AG04450 (cell line): Measurements from ENCODE around the gene RRBP1. TPM values are rescaled to one million over a fixed set of nuclear protein-coding genes. Genes with fewer than 3 reads are reported as not detected.

Source experiments
- CTCF ChIA-PET: fragments of 300-600, 350-600 bp; formaldehyde crosslinking; extraction: SDS; loops from one replicate; lab custom pipeline; 2022; ENCODE audit warnings: antibody characterized with exemption, inconsistent platforms; lab: Charles Lee
- POLR2A ChIA-PET: fragments of 350-600 bp; formaldehyde crosslinking; extraction: SDS; loops from one replicate; lab custom pipeline; 2021; ENCODE audit warnings: antibody characterized with exemption, inconsistent platforms; lab: Yijun Ruan, JAX
- DNase-seq: peaks from one replicate; pipeline ENCODE4 v3.0.0-alpha.2; 2011; ENCODE audit warnings: low read depth, low spot score
- H3K27ac ChIP-seq: one replicate; pipeline ENCODE4 v1.5.1; 2012; ENCODE audit warnings: low read depth, low read length, control low read depth
- H3K27me3 ChIP-seq: one replicate; pipeline ENCODE4 v1.6.0; 2012; ENCODE audit warnings: low read length; ENCODE audit not compliant: control insufficient read depth, insufficient read depth
- H3K4me3 ChIP-seq: 2 replicates; pipeline ENCODE4 v1.5.1; 2011; ENCODE audit warnings: mild to moderate bottlenecking, low read depth, low read length, control low read depth
- H3K9me3 ChIP-seq: 2 replicates; pipeline ENCODE4 v1.5.1; 2012; ENCODE audit warnings: low read length; ENCODE audit not compliant: control insufficient read depth, insufficient read depth
- CTCF ChIP-seq: IDR thresholded peaks from 2 replicates; pipeline ENCODE4 v1.5.1; 2011; ENCODE audit warnings: low read depth, low read length, control low read depth, inconsistent platforms
- polyA plus RNA-seq: library from polyadenylated mRNA; depleted of rRNA; stranded (reverse); fragments of >200 nt; gene quantifications from 2 replicates; pipeline ENCODE4 v1.2.3, GENCODE V29; 2011

The RRBP1 gene
- polyA plus RNA-seq, 1 experiment = 153 TPM

DNA sequence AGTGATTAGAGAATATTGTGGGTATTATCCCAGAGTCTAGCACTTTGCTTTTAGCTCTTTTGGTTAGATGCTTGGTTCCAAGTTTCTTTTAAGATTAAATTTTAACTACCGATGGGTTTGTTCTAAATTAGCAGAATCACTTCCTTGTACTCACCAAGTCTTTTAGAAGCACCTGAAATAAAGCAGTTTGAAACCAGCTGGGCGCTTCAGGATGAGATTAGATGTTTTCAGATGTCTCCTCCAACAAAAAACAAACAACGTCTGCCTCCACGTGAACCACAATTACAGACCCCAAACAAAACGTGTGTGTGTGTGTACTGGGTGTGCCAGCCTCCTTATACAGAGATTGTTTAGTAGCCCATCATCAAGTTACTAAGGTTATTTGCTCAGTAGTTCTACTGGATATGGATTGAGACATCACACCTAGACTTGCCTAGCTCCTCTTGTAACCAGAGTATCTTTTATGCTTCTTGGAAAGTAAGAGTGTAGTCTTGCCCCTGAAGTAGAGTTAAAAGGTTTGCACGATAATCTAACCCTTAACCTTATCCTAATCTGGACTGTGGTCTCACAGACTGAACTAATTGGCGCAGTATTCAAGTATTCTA, 109.9 kb downstream of the RRBP1 start:
- DNase-seq = no peak
- H3K27me3 ChIP-seq = no peaks in the 10 kb centered on the region
- no peaks in the 10 kb centered on the region; the same call in 1 of the 2 replicates for H3K9me3 ChIP-seq
- ChIA-PET CTCF (interaction anchor here (0.9 to 2.7 kb wide), 3 partner anchors 10 to 83 kb away, joined by 4 to 19 read pairs (median 6); no protein-coding TSS in a partner anchor), POLR2A (interaction anchor here (1.2 to 1.3 kb wide), 2 partner anchors 8 to 30 kb away, joined by 3 read pairs; no protein-coding TSS in a partner anchor)
- H3K27ac ChIP-seq = no peak overlapping the region
- peak overlapping the region; percentile 87 for H3K4me3 ChIP-seq
- no peak for TF ChIP-seq CTCF

DNA sequence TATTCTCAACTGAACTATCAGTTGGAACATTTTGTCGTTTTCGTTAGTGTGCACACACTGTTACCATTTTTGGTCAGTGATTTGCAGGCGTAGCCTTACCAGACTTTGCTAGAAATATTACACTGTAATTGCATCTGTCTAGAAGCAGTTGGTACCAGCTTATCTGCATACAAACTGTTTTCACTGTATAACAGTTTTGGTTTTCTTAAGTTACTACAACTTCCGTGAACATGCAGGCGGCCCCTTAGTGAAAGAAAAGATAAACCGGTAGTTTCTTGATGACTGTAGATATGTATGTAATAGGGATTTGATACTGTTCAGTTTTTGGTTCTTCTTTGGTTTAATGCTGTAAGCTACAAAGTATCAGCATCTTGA, 110.9 kb downstream of the RRBP1 start:
- no peaks in the 10 kb centered on the region for H3K27me3 ChIP-seq
- no peak for DNase-seq
- ChIA-PET CTCF (interaction anchor here (0.6 to 2.7 kb wide), 6 partner anchors 11 to 367 kb away, joined by 3 to 19 read pairs (median 5); no protein-coding TSS in a partner anchor), POLR2A (interaction anchor here (1.0 to 2.6 kb wide), 6 partner anchors 9 to 40 kb away, joined by 3 to 59 read pairs (median 8); partner anchors contain the start of gene BFSP1)
- no peak overlapping the region for H3K27ac ChIP-seq
- H3K9me3 ChIP-seq = no peaks in the 10 kb centered on the region; the same call in 1 of the 2 replicates
- TF ChIP-seq CTCF = no peak
- peak overlapping the region; percentile 87 for H3K4me3 ChIP-seq

DNA sequence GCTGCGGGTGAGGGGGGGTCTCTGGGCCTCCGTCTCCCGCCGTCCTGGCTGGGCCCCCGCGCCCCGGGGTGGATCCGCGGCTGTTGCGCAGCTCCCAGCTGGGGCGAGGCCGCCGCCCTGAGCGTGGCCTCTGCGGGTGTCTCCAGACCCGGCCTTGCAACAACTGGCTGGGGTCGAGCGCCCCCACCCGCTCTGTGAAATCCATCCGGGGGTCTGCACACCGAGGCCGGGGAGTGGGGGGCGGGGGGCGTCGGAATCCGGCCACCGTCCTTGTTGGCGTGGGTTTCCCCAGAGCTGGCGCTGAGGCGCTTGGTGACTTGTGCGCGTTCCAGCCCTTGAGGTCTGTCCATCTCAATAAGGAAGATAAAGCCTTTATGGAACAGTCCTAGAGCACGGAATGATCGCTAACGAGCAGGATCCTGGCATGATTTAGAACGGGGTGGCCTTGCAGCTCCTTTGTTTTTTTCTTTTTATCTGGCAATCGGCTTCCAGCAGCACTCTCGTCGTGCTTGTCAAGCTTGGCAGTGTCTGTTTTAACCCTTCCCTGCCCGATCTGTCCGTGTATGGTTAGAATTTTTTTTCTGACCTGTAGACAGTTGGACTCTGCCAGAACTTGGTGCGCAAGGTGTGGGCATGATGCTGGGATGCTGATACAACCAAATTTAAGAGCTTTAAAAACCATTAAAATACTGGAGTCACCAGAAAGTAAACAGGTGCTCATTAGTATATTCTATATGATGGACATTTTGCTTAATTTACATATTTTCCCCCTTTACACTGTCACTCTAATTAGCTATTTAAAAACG, 111.5 kb downstream of the RRBP1 start:
- DNase-seq = no peak
- H3K9me3 ChIP-seq = no peaks in the 10 kb centered on the region; the same call in 1 of the 2 replicates
- no peak for TF ChIP-seq CTCF
- peak overlapping the region; percentile 95 for H3K27ac ChIP-seq
- no peaks in the 10 kb centered on the region for H3K27me3 ChIP-seq
- ChIA-PET CTCF (interaction anchor here (0.7 to 2.7 kb wide), 6 partner anchors 12 to 368 kb away, joined by 3 to 19 read pairs (median 5); no protein-coding TSS in a partner anchor), POLR2A (interaction anchor here (0.6 to 2.6 kb wide), 21 partner anchors 9 to 1277 kb away, joined by 3 to 59 read pairs (median 6); partner anchors contain the start of genes BFSP1 and RRBP1)
- peak overlapping the region; percentile 87 for H3K4me3 ChIP-seq

GRCh38 chr20:17569616-17570346, 112.3 kb downstream of the RRBP1 start, which contains the start of gene DSTN:
Gene DSTN (plus strand): TSS chr20:17570075. CDS start chr20:17570209, 134 bp downstream.
- Histone ChIP-seq H3K27me3 (no peaks in the 10 kb centered on the region), H3K4me3 (peak within 1 kb of the TSS; percentile 87), H3K27ac (peak within 1 kb of the TSS; percentile 95), H3K9me3 (no peaks in the 10 kb centered on the region; the same call in 1 of the 2 replicates)
- ChIA-PET CTCF (interaction anchor here (0.7 to 2.7 kb wide), 3 partner anchors 12 to 33 kb away, joined by 3 to 19 read pairs (median 4); no protein-coding TSS in a partner anchor), POLR2A (interaction anchor here (0.6 to 2.6 kb wide), 22 partner anchors 10 to 1276 kb away, joined by 3 to 59 read pairs (median 6); partner anchors contain the start of genes BFSP1 and RRBP1)
- DNase-seq = peak; percentile 88
- TF ChIP-seq CTCF = no peak
